ENCODE measurements around the gene NFATC1.

- no peak for TF ChIP-seq CTCF (conservative IDR thresholded peaks at IDR 0.05)
- TF ChIP-seq ZFX (IDR thresholded peaks at IDR 0.05): no peak
Measured at GRCh38 chr18:79518028-79518682, 122.4 kb downstream of the NFATC1 start.

Measured in C4-2B (cell line).